BLaER1 (cell line): ENCODE measurements around the gene FAM210A.

Experiments used
- H3K27ac ChIP-seq: shearing (Covaris generic); formaldehyde crosslinking; 2 replicates; pipeline ENCODE4 v1.8.1; 2022
- H3K27me3 ChIP-seq: shearing (Covaris generic); formaldehyde crosslinking; 2 replicates; pipeline ENCODE4 v1.8.1; 2022
- H3K36me3 ChIP-seq: shearing (Covaris generic); formaldehyde crosslinking; 2 replicates; pipeline ENCODE4 v1.8.1; 2022
- H3K4me1 ChIP-seq: shearing (Covaris generic); formaldehyde crosslinking; 2 replicates; pipeline ENCODE4 v1.8.1; 2022
- H3K4me2 ChIP-seq: shearing (Covaris generic); formaldehyde crosslinking; 2 replicates; pipeline ENCODE4 v1.8.1; 2022
- H3K4me3 ChIP-seq: shearing (Covaris generic); formaldehyde crosslinking; 2 replicates; pipeline ENCODE4 v1.8.1; 2022
- H3K9ac ChIP-seq: shearing (Covaris generic); formaldehyde crosslinking; 2 replicates; pipeline ENCODE4 v1.8.1; 2022
- H3K9me3 ChIP-seq: shearing (Covaris generic); formaldehyde crosslinking; 2 replicates; pipeline ENCODE4 v1.8.1; 2022
- H4K20me1 ChIP-seq: shearing (Covaris generic); formaldehyde crosslinking; 2 replicates; pipeline ENCODE4 v1.8.1; 2022
- Cebpa-rat ChIP-seq: shearing (Covaris generic); IDR thresholded peaks from 2 replicates; pipeline ENCODE4 v1.8.1; 2022

Gene FAM210A

DNA sequence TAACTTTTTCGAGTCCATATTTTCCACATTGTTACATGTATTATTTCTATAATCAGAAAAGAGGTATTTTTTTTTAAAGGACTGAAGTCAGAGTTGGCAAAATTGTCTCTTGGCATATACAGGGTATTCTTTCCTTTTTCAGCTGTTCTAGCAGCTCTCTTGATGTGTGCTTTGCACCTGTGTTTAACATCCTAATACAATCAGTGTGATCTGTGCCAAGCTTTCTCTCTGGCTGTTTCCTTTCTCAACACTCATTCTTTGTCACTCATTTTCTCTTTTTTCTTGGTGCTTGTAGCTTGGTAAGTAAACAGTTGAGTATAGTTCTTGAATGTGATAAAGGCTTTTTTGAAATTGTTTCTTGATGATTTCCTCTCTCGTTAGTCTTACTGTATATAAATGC lies 9.3 kb upstream of the FAM210A start:
- TF ChIP-seq Cebpa-rat = no peak
- Histone ChIP-seq H4K20me1 (peaks cover 51% of the 10 kb centered on the region), H3K4me3 (no peak overlapping the region), H3K27ac (no peak overlapping the region), H3K4me1 (no peaks in the 10 kb centered on the region), H3K36me3 (peaks cover 86% of the 10 kb centered on the region), H3K9me3 (no peaks in the 10 kb centered on the region), H3K4me2 (no peak overlapping the region), H3K9ac (no peak overlapping the region), H3K27me3 (no peaks in the 10 kb centered on the region)

DNA sequence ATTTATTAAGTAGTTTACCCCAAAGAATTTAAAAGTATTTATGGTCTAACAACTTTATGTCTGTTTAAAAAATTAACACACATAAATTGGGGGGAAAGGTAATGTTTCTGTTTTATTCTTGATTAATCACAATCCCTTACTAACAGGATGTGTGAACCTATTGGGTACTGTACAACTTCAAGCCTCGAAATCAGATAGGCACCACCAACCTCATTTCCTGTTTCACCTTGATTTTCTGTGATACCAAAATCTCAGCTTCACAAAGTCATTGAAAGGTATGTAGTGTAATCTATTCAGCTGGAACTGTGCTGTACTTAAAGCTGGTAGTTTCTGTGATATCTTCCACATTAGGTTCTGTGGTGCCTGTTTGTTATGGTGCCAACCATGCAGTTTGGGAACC lies 4.1 kb upstream of the FAM210A start:
- H3K27me3 ChIP-seq = no peaks in the 10 kb centered on the region
- no peak for TF ChIP-seq Cebpa-rat
- no peaks in the 10 kb centered on the region; the same call in 1 of the 2 replicates for H3K9me3 ChIP-seq
- peaks cover 69% of the 10 kb centered on the region for H4K20me1 ChIP-seq
- H3K4me2 ChIP-seq = no peak overlapping the region
- no peak overlapping the region for H3K9ac ChIP-seq
- H3K4me3 ChIP-seq = no peak overlapping the region
- no peak overlapping the region for H3K27ac ChIP-seq
- H3K36me3 ChIP-seq = peaks cover 41% of the 10 kb centered on the region
- peaks cover 20% of the 10 kb centered on the region for H3K4me1 ChIP-seq

DNA sequence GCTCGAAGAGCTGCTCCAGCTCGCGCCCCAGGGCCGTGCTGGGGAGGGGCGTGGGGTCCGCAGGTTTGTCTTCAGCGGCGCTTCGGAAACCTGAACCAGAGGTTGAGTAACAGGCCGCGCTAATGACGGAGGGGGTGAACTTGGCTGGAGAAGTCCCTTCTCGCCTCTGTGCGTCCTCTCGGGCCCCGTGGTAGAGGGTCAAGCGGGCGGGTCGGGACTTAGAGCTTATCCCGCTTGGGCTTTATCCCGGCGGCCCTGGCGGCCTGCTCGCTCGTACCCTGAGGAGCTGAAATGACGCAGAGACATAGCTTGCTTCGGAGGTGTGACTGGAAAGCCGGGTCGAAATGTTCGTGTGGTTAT lies 594 bp upstream of the FAM210A start:
- H4K20me1 ChIP-seq = peaks cover 78% of the 10 kb centered on the region
- peak overlapping the region; percentile 91 for H3K9ac ChIP-seq
- peaks cover 18% of the 10 kb centered on the region for H3K36me3 ChIP-seq
- peaks cover 36% of the 10 kb centered on the region for H3K4me1 ChIP-seq
- H3K27me3 ChIP-seq = no peaks in the 10 kb centered on the region
- TF ChIP-seq Cebpa-rat = no peak
- H3K4me3 ChIP-seq = peak overlapping the region; percentile 97
- H3K27ac ChIP-seq = peak overlapping the region; percentile 84
- H3K9me3 ChIP-seq = no peaks in the 10 kb centered on the region; the same call in 1 of the 2 replicates
- H3K4me2 ChIP-seq = peak overlapping the region; percentile 91

DNA sequence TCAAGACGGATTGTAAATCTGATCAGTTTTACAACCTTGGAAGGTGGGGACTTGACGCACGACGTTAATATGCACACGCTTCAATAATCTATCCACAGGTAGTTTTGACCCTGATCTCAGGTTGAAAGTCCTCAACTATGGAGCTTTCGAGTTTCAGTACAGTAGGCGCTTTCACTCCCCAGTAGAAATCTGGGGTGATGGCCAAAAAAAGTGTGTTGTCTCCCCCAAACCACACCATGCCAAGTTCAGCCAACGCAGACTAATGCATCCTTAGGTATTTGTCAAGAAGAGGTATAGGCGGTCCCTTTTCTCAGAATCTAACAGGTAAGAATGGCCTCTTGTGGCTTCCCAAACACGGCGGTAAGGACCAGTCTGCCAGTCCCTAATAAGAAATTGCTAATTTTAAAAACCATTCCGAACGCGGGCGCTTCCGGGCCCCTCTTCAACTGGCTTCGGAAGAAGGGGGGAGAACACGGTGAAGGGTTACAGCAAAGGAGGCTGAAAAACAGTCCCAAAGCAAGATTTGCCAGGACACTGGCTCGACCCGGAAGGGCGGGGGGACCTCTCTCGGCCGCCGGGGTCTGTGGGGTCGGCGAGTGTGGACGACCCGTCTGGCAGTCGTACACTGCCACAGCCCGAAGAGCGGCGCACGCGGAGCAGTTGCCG lies 659 bp downstream of the FAM210A start:
- Histone ChIP-seq H3K4me3 (peak overlapping the region; percentile 97), H3K4me2 (peak overlapping the region; percentile 93), H3K9me3 (no peaks in the 10 kb centered on the region; the same call in 1 of the 2 replicates), H3K9ac (peak overlapping the region; percentile 91), H3K27ac (peak overlapping the region; percentile 84), H3K4me1 (peaks cover 36% of the 10 kb centered on the region), H4K20me1 (peaks cover 77% of the 10 kb centered on the region), H3K27me3 (no peaks in the 10 kb centered on the region), H3K36me3 (peaks cover 25% of the 10 kb centered on the region)
- TF ChIP-seq Cebpa-rat = no peak

DNA sequence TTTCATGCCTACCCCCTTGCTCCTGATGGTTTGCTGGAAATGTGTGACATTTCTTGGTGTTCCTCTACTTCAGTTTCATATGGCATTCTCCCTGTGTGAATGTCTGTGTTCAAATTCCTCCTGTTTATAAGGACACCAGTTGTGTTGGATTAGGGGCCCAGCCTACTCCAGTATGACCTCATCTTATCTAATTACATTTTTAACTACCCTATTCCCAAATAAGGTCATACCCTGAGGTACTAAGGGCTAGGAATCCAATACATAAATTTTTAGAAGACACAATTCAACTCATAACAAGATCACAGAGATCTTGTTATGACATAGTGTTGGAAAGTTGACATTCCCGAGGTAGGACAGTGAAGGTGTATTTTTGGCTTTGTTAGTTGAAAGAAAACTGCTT lies 5.5 kb downstream of the FAM210A start:
- Histone ChIP-seq H4K20me1 (peaks cover 64% of the 10 kb centered on the region), H3K27ac (no peak overlapping the region), H3K4me3 (no peak overlapping the region), H3K4me2 (no peak overlapping the region), H3K27me3 (no peaks in the 10 kb centered on the region), H3K36me3 (peaks cover 52% of the 10 kb centered on the region), H3K4me1 (peaks cover 18% of the 10 kb centered on the region), H3K9me3 (peaks cover 24% of the 10 kb centered on the region), H3K9ac (no peak overlapping the region)
- no peak for TF ChIP-seq Cebpa-rat

DNA sequence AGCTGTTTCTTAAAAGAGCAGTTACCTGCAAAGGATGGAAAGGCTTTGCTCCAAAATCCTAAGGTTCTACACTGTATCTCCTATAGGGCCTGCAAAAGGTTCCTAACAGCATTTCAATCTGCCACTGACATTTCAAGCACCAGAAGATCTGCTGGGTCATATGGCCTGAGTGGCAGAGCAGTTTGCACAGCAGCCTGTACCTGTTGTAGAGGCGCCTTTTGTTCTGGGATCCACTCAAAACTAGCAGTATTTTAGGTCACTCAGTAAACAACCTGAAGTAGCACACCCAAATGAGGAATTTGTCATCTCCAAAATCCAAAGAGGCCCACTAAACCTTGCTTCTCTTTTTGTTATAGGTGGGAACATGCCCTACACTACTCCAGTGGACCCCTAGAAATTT lies 6.2 kb downstream of the FAM210A start:
- Histone ChIP-seq H3K4me2 (no peak overlapping the region), H3K9me3 (peaks cover 24% of the 10 kb centered on the region)
- no peak for TF ChIP-seq Cebpa-rat

DNA sequence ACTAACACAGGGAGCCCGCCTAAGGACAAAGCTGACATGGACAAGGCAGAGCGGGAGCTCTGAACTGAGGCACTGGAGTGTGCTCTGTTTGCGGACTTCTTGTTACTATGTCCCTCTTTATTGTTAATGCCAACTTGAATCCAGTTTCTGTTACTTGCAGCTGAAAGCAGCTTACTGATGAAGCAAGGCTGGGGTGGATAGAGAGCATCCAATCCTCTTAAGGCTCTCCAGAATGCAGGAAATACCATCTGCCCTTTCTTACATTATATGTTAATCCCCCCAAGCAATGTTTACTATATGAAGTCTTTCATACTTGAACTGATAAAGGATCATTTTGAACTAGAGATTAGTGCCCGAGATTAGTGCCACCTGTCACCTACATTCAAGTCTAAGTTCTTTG lies 9.4 kb downstream of the FAM210A start:
- TF ChIP-seq Cebpa-rat = no peak
- H3K9me3 ChIP-seq = peaks cover 24% of the 10 kb centered on the region
- peaks cover 48% of the 10 kb centered on the region; the same call in 1 of the 2 replicates for H4K20me1 ChIP-seq
- H3K4me2 ChIP-seq = no peak overlapping the region
- H3K4me3 ChIP-seq = no peak overlapping the region
- no peak overlapping the region for H3K9ac ChIP-seq
- peaks cover 52% of the 10 kb centered on the region for H3K36me3 ChIP-seq
- H3K27ac ChIP-seq = no peak overlapping the region
- no peaks in the 10 kb centered on the region for H3K27me3 ChIP-seq
- no peaks in the 10 kb centered on the region for H3K4me1 ChIP-seq

More for the DNA sequence above, 6.2 kb downstream of the FAM210A start:
- no peak overlapping the region for H3K4me3 ChIP-seq
- no peak overlapping the region for H3K9ac ChIP-seq
- peaks cover 13% of the 10 kb centered on the region for H3K4me1 ChIP-seq
- no peak overlapping the region for H3K27ac ChIP-seq
- H3K27me3 ChIP-seq = no peaks in the 10 kb centered on the region
- H4K20me1 ChIP-seq = peaks cover 67% of the 10 kb centered on the region
- peaks cover 52% of the 10 kb centered on the region for H3K36me3 ChIP-seq

DNA sequence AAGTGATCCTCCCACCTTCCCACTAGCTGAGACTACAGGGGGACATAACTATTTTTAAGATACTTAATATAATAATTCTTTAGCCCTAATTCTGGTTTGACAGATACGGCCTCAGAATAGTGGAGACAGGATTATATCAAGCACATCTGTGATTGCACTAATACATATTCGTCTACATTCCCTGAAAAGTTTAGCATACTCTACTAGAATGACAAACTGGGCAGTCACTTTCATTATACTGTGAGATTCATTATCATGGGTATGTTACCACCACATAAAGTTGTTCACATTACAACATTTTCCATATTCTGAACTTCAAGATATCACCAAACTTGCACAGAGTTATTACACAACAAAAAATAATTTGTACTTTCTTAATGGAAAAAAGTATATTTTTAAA lies 11.0 kb downstream of the FAM210A start:
- no peaks in the 10 kb centered on the region for H3K27me3 ChIP-seq
- no peak overlapping the region for H3K9ac ChIP-seq
- H3K4me1 ChIP-seq = no peaks in the 10 kb centered on the region
- no peak overlapping the region for H3K4me2 ChIP-seq
- no peak for TF ChIP-seq Cebpa-rat
- H3K27ac ChIP-seq = no peak overlapping the region
- H3K36me3 ChIP-seq = peaks cover 45% of the 10 kb centered on the region
- H4K20me1 ChIP-seq = peaks cover 34% of the 10 kb centered on the region; the same call in 1 of the 2 replicates
- no peak overlapping the region for H3K4me3 ChIP-seq
- peaks cover 40% of the 10 kb centered on the region for H3K9me3 ChIP-seq

DNA sequence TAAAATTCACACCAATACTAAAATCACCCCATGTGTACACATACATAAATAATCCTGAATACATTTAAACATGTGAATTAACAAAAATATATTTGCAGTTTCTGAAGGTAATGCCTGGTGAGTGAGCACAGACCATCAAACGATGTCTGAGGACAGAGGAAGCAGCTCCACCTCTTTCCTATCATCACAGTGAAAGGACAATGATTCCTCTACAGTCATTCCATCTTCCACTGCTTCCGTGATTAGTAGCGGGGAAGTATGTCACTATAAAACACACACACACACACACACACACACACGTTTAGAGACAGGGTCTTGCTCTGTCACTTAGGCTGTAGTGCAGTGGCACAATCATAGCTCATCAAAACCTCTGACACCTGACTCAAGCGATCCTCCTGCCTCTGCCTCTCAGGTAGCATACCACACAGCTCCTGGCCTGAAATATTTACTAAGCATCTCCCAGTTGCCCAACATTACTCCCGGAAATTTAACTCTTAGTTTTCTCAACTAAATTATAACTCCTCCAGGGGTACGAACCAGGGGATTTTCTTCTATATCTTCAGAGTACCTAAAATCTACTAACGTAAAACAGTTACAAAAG lies 12.8 kb downstream of the FAM210A start:
- peaks cover 54% of the 10 kb centered on the region for H3K36me3 ChIP-seq
- H3K9ac ChIP-seq = no peak overlapping the region
- H3K4me1 ChIP-seq = no peaks in the 10 kb centered on the region
- H3K27ac ChIP-seq = no peak overlapping the region
- no peak overlapping the region for H3K4me3 ChIP-seq
- peaks cover 57% of the 10 kb centered on the region for H3K9me3 ChIP-seq
- H3K4me2 ChIP-seq = no peak overlapping the region
- peaks cover 22% of the 10 kb centered on the region; the same call in 1 of the 2 replicates for H4K20me1 ChIP-seq
- no peaks in the 10 kb centered on the region for H3K27me3 ChIP-seq
- no peak for TF ChIP-seq Cebpa-rat

DNA sequence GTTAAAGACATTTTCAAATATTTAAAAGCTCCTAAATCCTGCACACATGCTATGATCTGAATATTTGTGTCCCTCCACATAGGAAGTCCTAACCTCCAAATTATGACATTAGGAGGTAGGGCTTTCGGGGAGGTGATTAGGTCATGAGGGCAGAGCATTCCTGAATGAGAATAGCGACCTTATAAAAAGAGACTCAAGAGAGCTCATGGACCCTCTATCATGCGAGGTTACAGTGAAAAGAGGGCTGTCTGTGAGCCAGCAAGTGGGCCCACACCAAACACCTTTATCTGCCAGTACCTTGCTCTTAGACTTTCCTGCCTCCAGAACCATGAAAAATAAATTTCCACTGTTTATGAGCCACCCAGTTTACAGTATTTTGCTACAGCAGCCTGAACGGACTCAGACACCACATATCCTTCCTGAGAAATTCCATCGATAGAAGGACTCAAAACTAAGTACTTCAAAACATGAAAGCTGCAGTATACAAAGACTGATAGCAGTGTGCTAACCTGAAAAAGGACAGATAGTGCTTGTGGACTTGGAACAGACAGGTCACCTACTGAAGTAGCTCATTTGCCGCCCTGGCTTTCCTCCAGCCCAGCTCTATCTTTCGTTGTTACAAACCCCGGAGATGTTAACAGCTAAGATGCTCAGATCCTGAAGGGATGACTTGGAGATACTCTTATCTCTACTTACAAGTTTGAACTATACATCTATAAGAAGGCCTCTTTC lies 13.8 kb downstream of the FAM210A start:
- Histone ChIP-seq H4K20me1 (peaks cover 22% of the 10 kb centered on the region; the same call in 1 of the 2 replicates), H3K4me3 (no peak overlapping the region), H3K4me2 (no peak overlapping the region), H3K9ac (no peak overlapping the region), H3K36me3 (peaks cover 57% of the 10 kb centered on the region), H3K27ac (no peak overlapping the region), H3K27me3 (no peaks in the 10 kb centered on the region), H3K4me1 (no peaks in the 10 kb centered on the region), H3K9me3 (peaks cover 59% of the 10 kb centered on the region)
- TF ChIP-seq Cebpa-rat = no peak
